ENCODE data around the gene SAMD14.
"Not testable (repeated sequence)": the region's sequence is repeated elsewhere in the genome, so short reads cannot be mapped to it uniquely, and the experiment has no call there.

The SAMD14 gene

DNA sequence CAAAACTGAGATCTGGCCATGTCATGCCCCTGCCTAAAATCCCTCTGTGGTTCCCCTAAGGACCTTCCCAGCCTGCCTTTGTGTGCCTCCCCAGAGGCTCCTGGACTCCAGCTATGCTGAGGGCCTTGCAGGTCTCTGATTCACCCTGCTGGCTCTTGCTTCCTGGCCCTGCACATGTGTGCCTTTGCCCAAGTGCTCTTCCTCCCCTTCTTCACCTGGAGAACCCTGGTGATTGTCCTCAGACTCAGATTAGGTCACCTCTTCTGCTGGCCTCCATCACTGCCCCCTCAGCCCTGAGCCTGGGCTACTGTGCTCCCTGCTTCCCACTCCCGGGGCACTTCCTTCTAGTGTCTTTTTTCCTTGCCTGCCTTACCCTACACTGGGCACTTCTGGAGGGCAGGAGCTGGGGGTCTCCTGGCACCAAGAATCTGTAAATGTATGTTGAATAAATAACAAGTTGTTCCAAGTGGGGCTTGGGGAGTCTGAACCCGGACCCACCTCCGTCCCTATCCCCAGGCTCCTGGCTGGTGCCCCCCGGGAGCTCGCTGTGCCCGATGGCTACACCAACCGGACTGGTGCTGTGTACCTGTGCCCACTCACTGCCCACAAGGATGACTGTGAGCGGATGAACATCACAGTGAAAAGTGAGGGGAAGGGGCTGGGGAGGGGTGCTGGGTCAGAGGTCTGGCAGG is 66.3 kb downstream of the SAMD14 start:
- no peak overlapping the region for H3K4me3 Mint-ChIP-seq
- H3K27ac Mint-ChIP-seq = peak overlapping the region; percentile 19
- no peak for ATAC-seq
- H3K4me1 Mint-ChIP-seq = peaks cover 5% of the 10 kb centered on the region
- no peaks in the 10 kb centered on the region for H3K36me3 Mint-ChIP-seq
- no peaks in the 10 kb centered on the region for H3K9me3 Mint-ChIP-seq
- DNase-seq (ENCODE audit: low spot score in 2 of 2) = no peak

DNA sequence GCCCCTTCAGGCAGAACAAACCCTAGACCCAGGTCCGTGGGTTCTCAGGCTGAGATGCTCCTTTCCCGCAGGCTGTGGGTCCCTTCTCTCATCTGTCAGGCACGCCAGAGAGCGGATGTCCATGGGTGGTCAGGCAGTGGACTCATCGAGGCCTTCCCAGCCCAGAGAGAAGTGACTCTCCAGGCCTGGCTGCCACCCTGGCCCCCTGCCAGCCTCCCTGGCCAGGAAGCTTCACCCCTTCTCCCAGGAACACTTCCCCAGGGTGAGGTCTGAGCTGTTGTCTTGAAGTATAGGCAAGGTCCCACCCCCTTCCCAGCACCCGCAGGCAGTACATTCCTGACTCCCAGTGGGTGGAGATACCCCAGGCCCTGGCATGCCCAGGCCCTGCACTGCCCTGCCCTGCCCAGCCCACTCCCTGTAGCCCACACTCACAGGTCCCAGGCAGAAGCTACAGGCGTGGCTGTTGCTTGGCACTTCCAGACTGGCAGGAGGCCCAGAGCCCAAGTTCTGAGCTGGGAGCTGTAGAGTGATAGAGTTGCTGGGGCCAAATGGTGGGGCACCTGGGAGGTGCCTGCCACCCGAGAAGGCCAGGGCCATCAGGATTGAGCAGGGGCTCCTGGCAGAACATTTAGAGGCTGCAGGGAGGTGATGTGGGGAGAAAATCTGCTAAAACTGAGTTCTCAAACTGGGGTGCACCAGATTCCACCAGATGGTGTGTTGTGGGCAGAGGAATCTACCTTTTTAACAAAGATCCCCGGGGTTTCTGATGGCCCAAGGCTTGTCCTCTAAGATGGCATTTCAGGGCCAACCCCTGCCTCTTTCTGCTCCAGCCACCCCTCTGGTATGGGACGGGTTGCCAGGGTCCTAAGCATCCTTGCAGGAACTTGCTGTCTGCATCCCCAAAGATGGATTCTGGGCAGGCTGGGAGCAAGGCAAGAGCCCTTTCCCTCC is 67.4 kb downstream of the SAMD14 start:
- Mint-ChIP-seq H3K4me1 (peaks cover 10% of the 10 kb centered on the region), H3K27ac (no peak overlapping the region), H3K9me3 (no peaks in the 10 kb centered on the region), H3K4me3 (no peak overlapping the region), H3K36me3 (no peaks in the 10 kb centered on the region)
- ATAC-seq = no peak
- DNase-seq (ENCODE audit: low spot score in 2 of 2) = no peak

DNA sequence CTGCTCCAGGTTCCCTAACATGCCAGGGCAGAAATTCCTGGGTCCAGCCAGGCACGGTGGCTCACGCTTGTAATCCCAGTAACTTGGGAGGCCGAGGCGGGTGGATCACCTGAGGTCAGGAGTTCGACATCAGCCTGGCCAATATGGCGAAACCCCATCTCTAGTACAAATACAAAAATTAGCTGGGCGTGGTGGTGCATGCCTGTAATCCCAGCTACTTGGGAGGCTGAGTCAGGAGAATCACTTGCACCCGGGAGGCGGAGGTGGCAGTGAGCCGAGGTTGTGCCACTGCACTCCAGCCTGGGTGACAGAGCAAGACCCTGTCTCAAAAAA is 68.3 kb downstream of the SAMD14 start:
- H3K4me1 Mint-ChIP-seq = peaks cover 19% of the 10 kb centered on the region
- not testable (repeated sequence) for H3K9me3 Mint-ChIP-seq; H3K36me3 Mint-ChIP-seq; ATAC-seq; DNase-seq (ENCODE audit: low spot score in 2 of 2); H3K27ac Mint-ChIP-seq; H3K4me3 Mint-ChIP-seq

DNA sequence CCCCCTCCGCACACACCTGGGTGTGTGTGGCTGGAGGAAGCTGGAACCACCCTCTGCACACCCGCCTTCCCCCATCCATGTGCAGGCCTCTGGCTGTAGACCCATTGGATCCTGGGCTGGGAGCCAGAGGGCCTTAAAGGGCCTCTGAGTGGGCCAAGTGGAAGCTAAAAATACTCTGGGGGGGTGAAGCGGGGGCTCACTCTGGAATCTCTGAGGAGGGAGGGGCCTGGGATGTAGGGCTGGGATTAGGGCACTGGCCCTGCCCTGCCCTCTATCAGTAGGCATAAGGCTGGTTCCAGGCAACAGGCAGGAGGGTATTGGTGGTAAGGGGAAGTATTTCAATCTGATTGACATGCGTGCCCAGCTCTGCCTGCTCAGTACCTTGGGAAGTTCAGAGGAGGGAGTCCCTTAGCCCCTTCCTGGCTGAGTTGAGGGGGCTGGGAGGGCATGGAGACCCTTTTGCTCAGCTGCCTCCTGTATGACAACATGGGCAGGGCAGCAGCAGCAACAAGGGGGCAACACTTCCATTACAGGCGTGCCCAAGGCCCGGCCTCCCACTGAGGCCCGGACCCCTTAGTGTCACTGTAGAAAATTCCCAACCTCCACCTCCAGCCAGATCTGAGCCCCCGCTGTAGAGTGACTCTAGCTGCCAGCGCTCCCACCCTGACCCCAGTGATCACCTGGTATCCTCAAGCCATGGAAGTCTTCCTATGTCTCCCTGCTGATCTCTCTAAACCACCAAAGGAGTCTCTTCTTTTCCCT is 68.8 kb downstream of the SAMD14 start:
- ATAC-seq = no peak
- H3K9me3 Mint-ChIP-seq = no peaks in the 10 kb centered on the region
- no peak for DNase-seq (ENCODE audit: low spot score in 2 of 2)
- no peak overlapping the region for H3K4me3 Mint-ChIP-seq
- no peak overlapping the region for H3K27ac Mint-ChIP-seq
- peaks cover 20% of the 10 kb centered on the region for H3K4me1 Mint-ChIP-seq
- H3K36me3 Mint-ChIP-seq = no peaks in the 10 kb centered on the region

All from stimulated activated effector memory CD8-positive, alpha-beta T cell treated with anti-CD3 and anti-CD28 coated beads, Interleukin-12 subunit alpha, Interleukin-12 subunit beta, amount 100 ng/mL, for 72 hours (primary cell).